ENCODE data around the gene FHOD3. TPM values are rescaled to one million over a fixed set of nuclear protein-coding genes. Genes with fewer than 3 reads are reported as not detected.

Gene FHOD3
- total and polyA plus RNA-seq, 2 donors (not counting 1 experiment from before 2014, with no cell fraction given), result not detected

DNA sequence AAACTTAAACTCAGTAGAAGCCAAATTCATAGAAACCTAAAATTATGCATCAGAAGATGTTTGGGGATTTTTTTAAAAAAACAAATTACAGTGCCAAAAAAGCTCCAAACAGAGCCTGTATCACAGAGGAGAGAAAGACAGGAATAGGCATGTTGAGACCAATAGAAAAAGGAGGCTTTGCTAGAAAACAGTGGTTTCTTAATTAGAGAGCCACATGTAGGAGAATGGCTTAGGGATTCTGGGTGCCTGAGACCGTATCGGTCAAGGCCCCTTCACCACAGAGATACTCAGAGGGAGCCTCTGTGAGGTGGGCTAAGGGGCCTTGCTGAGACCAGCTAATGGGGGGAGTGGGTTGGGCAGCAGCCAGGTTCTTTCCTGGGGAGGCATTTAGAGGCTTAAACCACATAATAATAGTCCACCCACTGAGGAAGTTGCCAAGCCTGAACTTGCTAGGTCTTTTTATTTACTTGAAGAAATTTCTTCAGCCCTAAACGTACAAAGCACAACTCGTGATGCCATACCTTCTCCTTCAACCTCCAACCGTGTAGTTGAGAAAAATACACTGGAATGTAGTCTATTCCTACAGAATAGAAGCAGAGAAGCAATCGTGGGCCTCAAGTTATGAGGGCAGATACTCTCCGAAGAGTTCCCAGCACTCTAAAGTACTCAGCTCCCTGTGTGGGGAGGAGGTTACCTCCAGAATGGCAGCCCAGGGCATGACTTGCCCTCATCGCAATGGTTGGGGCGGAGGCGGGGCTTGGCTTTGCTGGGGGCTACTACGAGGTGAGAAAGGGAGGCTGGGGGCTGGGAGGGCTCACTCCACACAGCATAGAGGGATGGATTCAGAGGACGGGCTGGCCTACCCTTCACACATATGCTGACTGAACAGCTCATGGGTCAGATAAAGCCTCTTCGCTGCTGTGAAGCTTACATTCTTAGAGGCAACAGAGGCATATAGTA lies 293.4 kb downstream of the FHOD3 start:
- POLR2A ChIA-PET, result no interaction called here
- no peaks in the 10 kb centered on the region for H3K4me1 ChIP-seq (ENCODE audit: control insufficient read depth in 2 of 2, insufficient read depth in 2 of 2, low read length in 2 of 2)

More for the DNA sequence above, 293.4 kb downstream of the FHOD3 start:
- Histone ChIP-seq H4K20me1 (ENCODE audit: control insufficient read depth, insufficient read depth, low read length, poor library complexity, severe bottlenecking) (no peaks in the 10 kb centered on the region), H3K9me3 (ENCODE audit: control extremely low read depth in 1 of 3, control insufficient read depth in 2 of 3, insufficient read depth in 1 of 3, low read length in 2 of 3) (no peaks in the 10 kb centered on the region), H2AFZ (ENCODE audit: insufficient read depth, low read depth, low read length, poor library complexity, severe bottlenecking) (no peak overlapping the region), H3K27me3 (replicated peaks in 1 of 4; ENCODE audit: control extremely low read depth in 1 of 4, control insufficient read depth in 3 of 4, insufficient read depth in 4 of 4, low read length in 3 of 4) (no peaks in the 10 kb centered on the region), H3K4me2 (replicated peaks; ENCODE audit: low read depth, low read length, poor library complexity, severe bottlenecking) (no peak overlapping the region), H3K79me2 (ENCODE audit: control insufficient read depth, insufficient read depth, low read length) (no peaks in the 10 kb centered on the region), H3K27ac (ENCODE audit: low read length in 2 of 2) (no peak overlapping the region), H3K36me3 (replicated peaks in 1 of 2; ENCODE audit: control extremely low read depth in 1 of 2, control insufficient read depth in 1 of 2, extremely low read depth in 1 of 2, insufficient read depth in 2 of 2, low read length in 1 of 2) (no peaks in the 10 kb centered on the region), H3K9ac (ENCODE audit: low read length) (no peak overlapping the region), H3K4me3 (ENCODE audit: control extremely low read depth in 1 of 5, extremely low read depth in 1 of 5, insufficient read depth in 1 of 5, low read depth in 2 of 5, low read length in 4 of 5) (no peak overlapping the region)
- 94% methylated on average over 8 of the region's 13 CpGs for whole genome bisulfite sequencing (ENCODE audit: insufficient coverage)
- CTCF ChIA-PET, result interaction anchor here (1.1 kb wide), 1 partner anchor 149 kb away, joined by 3 read pairs; no protein-coding TSS in a partner anchor
- no peak overlapping the region for H3K4me3 Mint-ChIP-seq
- DNase-seq (no peak), ATAC-seq (ENCODE audit: low read depth) (no peak)
- H3K27ac Mint-ChIP-seq, result no peak overlapping the region
- no peaks in the 10 kb centered on the region for H3K9me3 Mint-ChIP-seq (ENCODE audit: insufficient read depth)
- TF ChIP-seq EZH2 (IDR thresholded peaks at IDR 0.05; ENCODE audit: borderline replicate concordance, insufficient read depth, low read depth, low read length, poor library complexity, severe bottlenecking) (no peak), CTCF (IDR thresholded peaks at IDR 0.05) (no peak)
- intact Hi-C loops (cut with micrococcal nuclease), result no loop called here
- no peaks in the 10 kb centered on the region for H3K27me3 Mint-ChIP-seq
- H3K4me1 Mint-ChIP-seq, result no peaks in the 10 kb centered on the region

Data from B cell (primary cell).